MCF 10A (cell line): ENCODE measurements around the gene MDN1. TPM values are rescaled to one million over a fixed set of nuclear protein-coding genes. Genes with fewer than 3 reads are reported as not detected.

Experiments used
- BruUV-seq: library from RNA; stranded (reverse); fragments of 400-500 nt; replicated peaks from 2 replicates; lab custom pipeline; 2021; lab: Mats Ljungman, UMichigan
- CTCF ChIA-PET: fragments of 300-600 bp; sonication (Branson Sonifier 250); formaldehyde crosslinking; extraction: SDS; loops from one replicate; lab custom pipeline; 2021; ENCODE audit warnings: antibody characterized with exemption, inconsistent platforms; lab: Yijun Ruan, JAX
- POLR2A ChIA-PET: fragments of 300-600, 350-650 bp; sonication (Branson Sonifier 250); formaldehyde crosslinking; extraction: SDS; loops from one replicate; lab custom pipeline; 2020; ENCODE audit warnings: antibody characterized with exemption, inconsistent platforms; lab: Yijun Ruan, JAX
- DNase-seq: peaks from one replicate; pipeline ENCODE4 v3.0.0-alpha.2; 2018; ENCODE audit not compliant: unreplicated experiment
- H3K27ac Mint-ChIP-seq: one replicate; pipeline ENCODE4 v1.8.0; 2022; ENCODE audit warnings: mild to moderate bottlenecking, low read depth, mixed read lengths; ENCODE audit not compliant: unreplicated experiment
- H3K27me3 Mint-ChIP-seq: one replicate; pipeline ENCODE4 v1.8.0; 2022; ENCODE audit warnings: mixed read lengths; ENCODE audit not compliant: insufficient read depth, unreplicated experiment
- H3K36me3 Mint-ChIP-seq: one replicate; pipeline ENCODE4 v1.8.0; 2022; ENCODE audit warnings: mild to moderate bottlenecking, moderate library complexity, mixed read lengths; ENCODE audit not compliant: insufficient read depth, unreplicated experiment
- H3K4me1 Mint-ChIP-seq: one replicate; pipeline ENCODE4 v1.8.0; 2022; ENCODE audit warnings: mixed read lengths; ENCODE audit not compliant: insufficient read depth, unreplicated experiment
- H3K4me3 Mint-ChIP-seq: one replicate; pipeline ENCODE4 v1.8.0; 2022; ENCODE audit warnings: mild to moderate bottlenecking, moderate library complexity, mixed read lengths; ENCODE audit not compliant: unreplicated experiment
- H3K9me3 Mint-ChIP-seq: one replicate; pipeline ENCODE4 v1.8.0; 2022; ENCODE audit warnings: mixed read lengths; ENCODE audit not compliant: unreplicated experiment
- CTCF ChIP-seq: fragments of 200-600 bp; IDR thresholded peaks from one replicate; pipeline ENCODE4 v1.8.0; 2022; ENCODE audit warnings: antibody characterized with exemption, mild to moderate bottlenecking; ENCODE audit not compliant: unreplicated experiment
- intact Hi-C: fragments of 100-400 bp; cut with micrococcal nuclease; formaldehyde crosslinking; loops from 2 replicates; pipeline ENCODE4 v1.14.1; 2022
- total RNA-seq: library from RNA; stranded (reverse); gene quantifications from 2 replicates; pipeline ENCODE4 v1.2.3, GENCODE V29; 2022

The MDN1 gene
- total RNA-seq, 1 experiment from 2014 or later, result 39.2 TPM

DNA sequence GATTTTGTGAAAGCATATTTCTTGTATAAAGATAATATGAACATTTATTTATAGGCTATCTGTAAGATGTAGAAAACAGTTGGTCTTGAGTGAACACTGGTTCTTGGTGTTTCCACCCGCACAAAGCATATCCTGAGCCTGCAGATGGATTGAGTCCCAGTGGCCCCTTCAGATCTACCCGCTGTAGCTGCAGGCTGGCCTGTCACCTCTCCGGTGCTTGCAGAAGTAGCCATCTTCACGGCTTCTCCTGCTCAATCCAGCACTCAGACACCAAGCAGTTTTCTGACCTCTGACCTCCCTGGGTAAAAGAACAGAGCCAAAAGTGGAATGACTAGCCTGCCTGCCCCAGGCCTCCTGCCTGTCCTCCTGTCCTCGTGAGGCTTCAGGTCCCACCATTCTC is 203.7 kb downstream of the MDN1 start:
- no peak overlapping the region for H3K27ac Mint-ChIP-seq
- H3K9me3 Mint-ChIP-seq, result no peaks in the 10 kb centered on the region
- ChIA-PET POLR2A (no interaction called here), CTCF (interaction anchor here (0.6 to 1.5 kb wide), 4 partner anchors 183 to 638 kb away, joined by 3 to 9 read pairs (median 4); no protein-coding TSS in a partner anchor)
- TF ChIP-seq CTCF, result no peak
- no peak for DNase-seq
- no peaks in the 10 kb centered on the region for H3K36me3 Mint-ChIP-seq
- no peaks in the 10 kb centered on the region for H3K4me1 Mint-ChIP-seq
- H3K27me3 Mint-ChIP-seq, result no peaks in the 10 kb centered on the region
- no peak overlapping the region for H3K4me3 Mint-ChIP-seq
- no TSS peak for BruUV-seq
- intact Hi-C loops, result no loop called here

DNA sequence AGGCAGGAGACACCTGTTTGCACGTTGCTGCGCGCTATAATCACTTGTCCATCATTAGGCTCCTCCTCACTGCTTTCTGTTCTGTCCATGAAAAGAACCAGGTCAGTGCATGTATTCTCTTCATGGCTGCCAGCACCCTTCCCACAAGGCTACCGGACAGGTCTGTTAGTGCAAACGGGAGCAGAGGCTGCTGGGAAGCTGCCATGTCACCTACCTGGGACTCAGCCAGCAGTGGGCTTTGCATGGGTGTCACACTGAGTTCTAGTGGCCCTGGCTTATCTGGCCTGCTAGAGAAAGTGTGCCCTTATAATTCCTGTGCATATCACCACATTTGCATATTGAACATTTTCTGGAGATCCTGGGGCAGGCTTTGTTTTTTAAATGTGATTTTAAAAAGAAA is 205.8 kb downstream of the MDN1 start:
- DNase-seq, result no peak
- no peaks in the 10 kb centered on the region for H3K27me3 Mint-ChIP-seq
- no peak for TF ChIP-seq CTCF
- BruUV-seq, result no TSS peak
- H3K27ac Mint-ChIP-seq, result no peak overlapping the region
- H3K36me3 Mint-ChIP-seq, result no peaks in the 10 kb centered on the region
- intact Hi-C loops, result no loop called here
- CTCF ChIA-PET, result interaction anchor here (0.5 to 6.7 kb wide), 4 partner anchors 14 to 242 kb away, joined by 3 to 93 read pairs (median 6); partner anchors contain the start of gene ANKRD6
- POLR2A ChIA-PET, result no interaction called here
- no peaks in the 10 kb centered on the region for H3K9me3 Mint-ChIP-seq
- no peaks in the 10 kb centered on the region for H3K4me1 Mint-ChIP-seq
- H3K4me3 Mint-ChIP-seq, result no peak overlapping the region

DNA sequence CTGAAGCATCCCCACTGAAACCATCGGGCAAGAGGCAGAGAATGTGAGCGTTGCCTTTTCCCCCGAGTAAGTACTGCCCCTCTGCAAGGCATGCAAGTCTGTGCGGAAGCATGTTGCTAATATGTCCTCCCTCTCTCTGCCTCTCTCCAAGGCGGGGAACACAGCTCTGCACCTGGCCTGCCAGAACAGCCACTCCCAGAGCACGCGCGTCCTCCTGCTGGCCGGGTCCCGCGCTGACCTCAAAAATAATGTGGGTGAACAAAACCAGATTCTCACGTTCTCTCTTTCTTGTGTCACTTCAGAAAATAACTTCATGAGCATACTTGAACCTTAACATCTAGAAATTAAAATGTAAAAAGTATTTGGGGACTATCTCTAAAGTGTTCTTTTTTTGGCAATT is 207.5 kb downstream of the MDN1 start:
- no peaks in the 10 kb centered on the region for H3K9me3 Mint-ChIP-seq
- no peak for TF ChIP-seq CTCF
- no peaks in the 10 kb centered on the region for H3K4me1 Mint-ChIP-seq
- ChIA-PET CTCF (interaction anchor here (0.7 to 6.7 kb wide), 6 partner anchors 13 to 240 kb away, joined by 3 to 93 read pairs (median 3); partner anchors contain the start of gene ANKRD6), POLR2A (no interaction called here)
- DNase-seq, result no peak
- intact Hi-C loops, result no loop called here
- no peak overlapping the region for H3K4me3 Mint-ChIP-seq
- H3K36me3 Mint-ChIP-seq, result no peaks in the 10 kb centered on the region
- no TSS peak for BruUV-seq
- no peak overlapping the region for H3K27ac Mint-ChIP-seq
- no peaks in the 10 kb centered on the region for H3K27me3 Mint-ChIP-seq

DNA sequence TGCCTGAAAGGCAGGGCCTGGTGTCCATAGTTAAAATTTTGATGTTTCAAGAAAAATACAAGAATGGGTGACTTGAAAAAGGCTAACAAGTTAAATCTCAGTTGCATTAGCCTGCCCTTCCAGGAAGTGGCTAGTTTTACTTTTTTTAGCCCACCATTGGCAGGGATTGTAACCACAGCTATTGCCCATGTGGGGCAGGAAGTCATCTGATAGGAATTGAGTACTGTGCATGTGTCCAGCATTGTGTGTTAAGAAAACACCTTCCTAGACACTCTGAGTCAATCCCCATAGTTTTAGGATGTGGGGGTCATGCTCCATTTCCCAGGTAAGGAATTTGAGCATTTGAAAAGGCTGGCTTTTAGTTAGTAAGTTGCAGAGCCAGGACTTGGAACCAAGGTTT is 207.9 kb downstream of the MDN1 start:
- POLR2A ChIA-PET, result interaction anchor here (0.6 kb wide), 1 partner anchor 177 kb away, joined by 3 read pairs; no protein-coding TSS in a partner anchor
- BruUV-seq, result no TSS peak
- no peak for DNase-seq
- Mint-ChIP-seq H3K4me3 (no peak overlapping the region), H3K27me3 (no peaks in the 10 kb centered on the region), H3K27ac (no peak overlapping the region), H3K9me3 (no peaks in the 10 kb centered on the region), H3K36me3 (no peaks in the 10 kb centered on the region), H3K4me1 (no peaks in the 10 kb centered on the region)
- CTCF ChIA-PET, result interaction anchor here (1.4 to 6.7 kb wide), 4 partner anchors 13 to 245 kb away, joined by 5 to 93 read pairs (median 35); partner anchors contain the start of gene ANKRD6
- no peak for TF ChIP-seq CTCF
- intact Hi-C loops, result no loop called here
